Measurements from ENCODE around the gene SCYGR1. TPM values are rescaled to one million over a fixed set of nuclear protein-coding genes. Genes with fewer than 3 reads are reported as not detected.
A peak's percentile ranks its signal among the peaks of the same experiment; 100 is the strongest.
"Not testable (repeated sequence)": the region's sequence is repeated elsewhere in the genome, so short reads cannot be mapped to it uniquely, and the experiment has no call there.

The SCYGR1 gene
- total RNA-seq, 1 donor from 2014 or later = not detected

- Mint-ChIP-seq H3K9me3 (ENCODE audit: unreplicated experiment) (no peaks in the 10 kb centered on the region), H3K27ac (ENCODE audit: unreplicated experiment) (no peak overlapping the region), H3K27me3 (ENCODE audit: unreplicated experiment) (no peaks in the 10 kb centered on the region), H3K4me1 (ENCODE audit: unreplicated experiment) (peaks cover 9% of the 10 kb centered on the region), H3K36me3 (ENCODE audit: unreplicated experiment) (no peaks in the 10 kb centered on the region), H3K4me3 (ENCODE audit: unreplicated experiment) (no peak overlapping the region)
- TF ChIP-seq, protein P1, sequence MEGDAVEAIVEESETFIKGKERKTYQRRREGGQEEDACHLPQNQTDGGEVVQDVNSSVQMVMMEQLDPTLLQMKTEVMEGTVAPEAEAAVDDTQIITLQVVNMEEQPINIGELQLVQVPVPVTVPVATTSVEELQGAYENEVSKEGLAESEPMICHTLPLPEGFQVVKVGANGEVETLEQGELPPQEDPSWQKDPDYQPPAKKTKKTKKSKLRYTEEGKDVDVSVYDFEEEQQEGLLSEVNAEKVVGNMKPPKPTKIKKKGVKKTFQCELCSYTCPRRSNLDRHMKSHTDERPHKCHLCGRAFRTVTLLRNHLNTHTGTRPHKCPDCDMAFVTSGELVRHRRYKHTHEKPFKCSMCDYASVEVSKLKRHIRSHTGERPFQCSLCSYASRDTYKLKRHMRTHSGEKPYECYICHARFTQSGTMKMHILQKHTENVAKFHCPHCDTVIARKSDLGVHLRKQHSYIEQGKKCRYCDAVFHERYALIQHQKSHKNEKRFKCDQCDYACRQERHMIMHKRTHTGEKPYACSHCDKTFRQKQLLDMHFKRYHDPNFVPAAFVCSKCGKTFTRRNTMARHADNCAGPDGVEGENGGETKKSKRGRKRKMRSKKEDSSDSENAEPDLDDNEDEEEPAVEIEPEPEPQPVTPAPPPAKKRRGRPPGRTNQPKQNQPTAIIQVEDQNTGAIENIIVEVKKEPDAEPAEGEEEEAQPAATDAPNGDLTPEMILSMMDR (IDR thresholded peaks at IDR 0.05) = no peak
- no peak for DNase-seq (ENCODE audit: extremely low spot score, unreplicated experiment)
Measured at GRCh38 chr2:227370092-227370491, 17.7 kb downstream of the SCYGR1 start.

- DNase-seq (ENCODE audit: extremely low spot score, unreplicated experiment) = no peak
- no peak overlapping the region for H3K27ac Mint-ChIP-seq (ENCODE audit: unreplicated experiment)
- no peaks in the 10 kb centered on the region for H3K36me3 Mint-ChIP-seq (ENCODE audit: unreplicated experiment)
- H3K4me1 Mint-ChIP-seq (ENCODE audit: unreplicated experiment) = peaks cover 15% of the 10 kb centered on the region
- H3K27me3 Mint-ChIP-seq (ENCODE audit: unreplicated experiment) = no peaks in the 10 kb centered on the region
- H3K9me3 Mint-ChIP-seq (ENCODE audit: unreplicated experiment) = no peaks in the 10 kb centered on the region
- no peak overlapping the region for H3K4me3 Mint-ChIP-seq (ENCODE audit: unreplicated experiment)
- TF ChIP-seq, protein P1 (IDR thresholded peaks at IDR 0.05) = no peak
Measured at GRCh38 chr2:227368574-227368973, 19.2 kb downstream of the SCYGR1 start.

DNA sequence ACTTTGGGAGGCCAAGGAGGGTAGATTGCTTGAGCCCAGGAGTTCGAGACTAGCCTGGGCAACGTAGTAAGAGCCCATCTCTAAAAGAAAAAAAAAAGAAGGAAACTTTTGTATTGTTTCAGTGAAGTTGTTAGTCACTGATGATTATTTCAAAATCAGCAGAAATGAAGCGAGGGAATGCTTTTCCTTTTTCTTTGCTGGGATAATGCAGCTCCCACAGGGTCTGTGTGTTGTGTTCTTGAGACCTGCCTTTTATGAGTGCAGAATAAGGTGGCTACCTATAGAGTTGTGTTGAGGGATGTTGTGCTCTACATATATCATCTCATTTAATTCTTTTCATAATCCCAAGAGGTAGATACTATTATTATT lies 20.3 kb downstream of the SCYGR1 start:
- H3K4me1 Mint-ChIP-seq (ENCODE audit: unreplicated experiment) = peaks cover 15% of the 10 kb centered on the region
- H3K27me3 Mint-ChIP-seq (ENCODE audit: unreplicated experiment) = no peaks in the 10 kb centered on the region

DNA sequence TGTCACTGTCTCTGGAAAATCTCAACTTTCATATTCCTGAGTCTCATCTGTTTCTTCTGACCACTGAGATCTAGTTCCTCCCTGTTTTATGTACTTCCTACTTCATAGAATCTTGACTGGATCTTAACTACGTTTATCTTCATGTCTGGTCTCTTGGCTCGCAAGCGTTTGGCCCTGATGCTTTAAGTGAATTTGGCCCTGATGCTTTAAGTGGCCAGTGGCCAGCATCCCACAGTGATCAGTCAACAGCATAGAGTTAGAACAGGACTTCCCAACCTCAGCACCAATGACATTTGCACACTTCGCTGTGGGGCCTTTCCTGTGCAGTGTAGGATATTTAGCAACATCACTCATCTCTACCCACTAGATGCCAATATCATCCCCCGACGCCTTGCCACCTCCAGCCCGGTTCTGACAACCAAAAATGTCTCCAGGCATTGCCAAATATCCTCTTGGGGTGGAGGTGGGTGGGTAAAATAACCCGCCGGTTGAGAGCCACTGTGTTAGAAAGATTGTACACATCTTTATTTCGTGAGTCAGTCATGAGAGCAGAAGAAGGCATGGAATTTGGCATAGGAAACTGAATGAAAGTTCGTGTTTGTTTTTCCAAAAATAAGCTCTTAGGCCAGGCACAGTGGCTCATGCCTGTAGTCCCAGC lies 20.9 kb downstream of the SCYGR1 start:
- Mint-ChIP-seq H3K27ac (ENCODE audit: unreplicated experiment) (peak overlapping the region; percentile 53), H3K36me3 (ENCODE audit: unreplicated experiment) (no peaks in the 10 kb centered on the region), H3K4me1 (ENCODE audit: unreplicated experiment) (peaks cover 15% of the 10 kb centered on the region), H3K4me3 (ENCODE audit: unreplicated experiment) (no peak overlapping the region), H3K9me3 (ENCODE audit: unreplicated experiment) (no peaks in the 10 kb centered on the region), H3K27me3 (ENCODE audit: unreplicated experiment) (no peaks in the 10 kb centered on the region)
- TF ChIP-seq, protein P1 (IDR thresholded peaks at IDR 0.05) = no peak
- DNase-seq (ENCODE audit: extremely low spot score, unreplicated experiment) = no peak

More for the DNA sequence above, 20.3 kb downstream of the SCYGR1 start:
- no peak for DNase-seq (ENCODE audit: extremely low spot score, unreplicated experiment)
- Mint-ChIP-seq H3K27ac (ENCODE audit: unreplicated experiment) (no peak overlapping the region), H3K4me3 (ENCODE audit: unreplicated experiment) (no peak overlapping the region), H3K9me3 (ENCODE audit: unreplicated experiment) (no peaks in the 10 kb centered on the region), H3K36me3 (ENCODE audit: unreplicated experiment) (no peaks in the 10 kb centered on the region)
- TF ChIP-seq, protein P1 (IDR thresholded peaks at IDR 0.05) = no peak

GRCh38 chr2:227365833-227366232 lies 21.9 kb downstream of the SCYGR1 start:
- DNase-seq (ENCODE audit: extremely low spot score, unreplicated experiment) = no peak
- Mint-ChIP-seq H3K27ac (ENCODE audit: unreplicated experiment) (no peak overlapping the region), H3K36me3 (ENCODE audit: unreplicated experiment) (peaks cover 4% of the 10 kb centered on the region), H3K27me3 (ENCODE audit: unreplicated experiment) (no peaks in the 10 kb centered on the region), H3K4me1 (ENCODE audit: unreplicated experiment) (peaks cover 15% of the 10 kb centered on the region), H3K9me3 (ENCODE audit: unreplicated experiment) (no peaks in the 10 kb centered on the region), H3K4me3 (ENCODE audit: unreplicated experiment) (no peak overlapping the region)
- TF ChIP-seq, protein P1 (IDR thresholded peaks at IDR 0.05) = no peak

DNA sequence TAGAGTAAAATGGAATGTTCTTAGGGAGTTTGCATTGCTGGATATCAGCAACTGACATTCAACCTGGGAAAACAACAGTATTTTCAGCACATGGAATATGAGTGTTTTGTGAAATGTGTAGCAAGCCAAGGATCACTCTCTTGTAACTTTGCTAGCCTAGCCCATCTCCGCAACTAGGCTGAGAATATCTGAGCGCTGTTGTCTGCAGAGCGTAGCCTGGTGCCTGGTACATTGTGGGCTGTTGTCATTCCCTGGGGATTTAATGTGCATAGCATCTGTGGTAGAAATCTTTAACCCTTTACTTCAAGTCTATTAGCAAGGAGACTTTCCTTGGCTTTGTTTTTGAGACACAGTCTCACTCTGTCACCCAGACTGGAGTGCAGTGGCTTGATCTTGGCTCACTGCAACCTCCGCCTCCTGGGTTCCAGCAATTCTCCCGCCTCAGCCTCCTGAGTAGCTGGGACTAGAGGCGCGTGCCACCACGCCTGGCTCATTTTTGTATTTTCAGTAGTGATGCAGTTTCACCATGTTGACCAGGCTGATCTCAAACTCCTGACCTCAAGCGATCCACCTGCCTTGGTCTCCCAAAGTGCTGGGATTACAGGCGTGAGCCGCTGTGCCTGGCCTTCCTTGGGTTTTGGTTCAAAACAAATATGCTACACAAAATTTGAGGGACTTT lies 23.0 kb downstream of the SCYGR1 start:
- not testable (repeated sequence) for H3K27ac Mint-ChIP-seq (ENCODE audit: unreplicated experiment); H3K9me3 Mint-ChIP-seq (ENCODE audit: unreplicated experiment); H3K27me3 Mint-ChIP-seq (ENCODE audit: unreplicated experiment); H3K4me3 Mint-ChIP-seq (ENCODE audit: unreplicated experiment); DNase-seq (ENCODE audit: extremely low spot score, unreplicated experiment)
- peaks cover 15% of the 10 kb centered on the region for H3K36me3 Mint-ChIP-seq (ENCODE audit: unreplicated experiment)
- H3K4me1 Mint-ChIP-seq (ENCODE audit: unreplicated experiment) = peaks cover 15% of the 10 kb centered on the region
